Kidney epithelial cell (primary cell): ENCODE data around the gene SULT1A1. TPM values are rescaled to one million over a fixed set of nuclear protein-coding genes. Genes with fewer than 3 reads are reported as not detected.

Experiments used
- DNase-seq: peaks from one replicate; pipeline ENCODE4 v3.0.0-alpha.2; 2010; ENCODE audit warnings: low read depth
- H3K27me3 ChIP-seq: 2 replicates; pipeline ENCODE4 v1.6.0; 2011; ENCODE audit warnings: low read length; ENCODE audit not compliant: control insufficient read depth, insufficient read depth
- H3K36me3 ChIP-seq: 2 replicates; pipeline ENCODE4 v1.5.1; 2011; ENCODE audit warnings: low read length; ENCODE audit not compliant: control insufficient read depth, insufficient read depth
- H3K4me3 ChIP-seq: 2 replicates; pipeline ENCODE4 v1.5.1; 2011; ENCODE audit warnings: low read depth, mild to moderate bottlenecking, control low read depth, low read length
- CTCF ChIP-seq: IDR thresholded peaks from 2 replicates; pipeline ENCODE4 v1.5.1; 2011; ENCODE audit warnings: mild to moderate bottlenecking, moderate library complexity, low read length, control low read depth, inconsistent platforms; ENCODE audit not compliant: insufficient read depth, poor library complexity, severe bottlenecking
- total RNA-seq: library from RNA; depleted of rRNA; stranded (reverse); fragments of >200 nt; gene quantifications from 2 replicates; pipeline ENCODE4 v1.2.3, GENCODE V29; 2015

Gene SULT1A1
- total RNA-seq, 1 donor from 2014 or later: 3.3 TPM

- H3K36me3 ChIP-seq: no peaks in the 10 kb centered on the region
- no peak for TF ChIP-seq CTCF
- no peaks in the 10 kb centered on the region for H3K27me3 ChIP-seq
- DNase-seq: no peak
- H3K4me3 ChIP-seq: no peak overlapping the region
These were observed 24.2 kb downstream of the SULT1A1 start for GRCh38 chr16:28585674-28586073.

- H3K36me3 ChIP-seq: no peaks in the 10 kb centered on the region
- no peak for DNase-seq
- no peaks in the 10 kb centered on the region for H3K27me3 ChIP-seq
- no peak overlapping the region for H3K4me3 ChIP-seq
- no peak for TF ChIP-seq CTCF
These were observed 29.0 kb downstream of the SULT1A1 start for GRCh38 chr16:28580726-28581315.

GRCh38 chr16:28575446-28576109 is 34.3 kb downstream of the SULT1A1 start:
- DNase-seq: no peak
- Histone ChIP-seq H3K27me3 (no peaks in the 10 kb centered on the region), H3K4me3 (no peak overlapping the region), H3K36me3 (no peaks in the 10 kb centered on the region)
- TF ChIP-seq CTCF: no peak

- no peak for DNase-seq
- no peak overlapping the region for H3K4me3 ChIP-seq
- TF ChIP-seq CTCF: no peak
- no peaks in the 10 kb centered on the region for H3K27me3 ChIP-seq
- no peaks in the 10 kb centered on the region for H3K36me3 ChIP-seq
These were observed 34.9 kb downstream of the SULT1A1 start for GRCh38 chr16:28574925-28575324.

- Histone ChIP-seq H3K36me3 (no peaks in the 10 kb centered on the region), H3K27me3 (no peaks in the 10 kb centered on the region), H3K4me3 (no peak overlapping the region)
- DNase-seq: no peak
- no peak for TF ChIP-seq CTCF
These were observed 35.8 kb downstream of the SULT1A1 start for GRCh38 chr16:28573738-28574718.
